HEK293T (cell line): ENCODE results near the gene LCN12.

Source experiments
- ARNT ChIP-seq: fragments of 450-650 bp; IDR thresholded peaks from 2 replicates; pipeline ENCODE4 v1.6.1; 2017; ENCODE audit warnings: mild to moderate bottlenecking
- BHLHE40 ChIP-seq: fragments of 450-650 bp; IDR thresholded peaks from 2 replicates; pipeline ENCODE4 v1.6.1; 2016; ENCODE audit warnings: mild to moderate bottlenecking, moderate library complexity, borderline replicate concordance
- CTBP1 ChIP-seq: fragments of 450-650 bp; IDR thresholded peaks from 2 replicates; pipeline ENCODE4 v1.6.1; 2016; ENCODE audit warnings: borderline replicate concordance
- FOXA1 ChIP-seq: fragments of 450-650 bp; IDR thresholded peaks from 2 replicates; pipeline ENCODE4 v1.6.1; 2016; ENCODE audit warnings: mild to moderate bottlenecking
- FOXK2 ChIP-seq: fragments of 450-650 bp; IDR thresholded peaks from 2 replicates; pipeline ENCODE4 v1.6.1; 2016; ENCODE audit warnings: mild to moderate bottlenecking
- FOXM1 ChIP-seq: fragments of 450-650 bp; IDR thresholded peaks from 2 replicates; pipeline ENCODE4 v1.6.1; 2017; ENCODE audit warnings: mild to moderate bottlenecking, borderline replicate concordance
- LEF1 ChIP-seq: fragments of 450-650 bp; IDR thresholded peaks from 2 replicates; pipeline ENCODE4 v1.6.1; 2017; ENCODE audit warnings: mild to moderate bottlenecking, borderline replicate concordance
- SP1 ChIP-seq: fragments of 450-650 bp; IDR thresholded peaks from 2 replicates; pipeline ENCODE4 v1.6.1; 2017
- SUZ12 ChIP-seq: fragments of 450-650 bp; IDR thresholded peaks from 2 replicates; pipeline ENCODE4 v1.6.1; 2016; ENCODE audit warnings: mild to moderate bottlenecking
- ZNF384 ChIP-seq: fragments of 450-650 bp; IDR thresholded peaks from 2 replicates; pipeline ENCODE4 v1.6.1; 2016

DNA sequence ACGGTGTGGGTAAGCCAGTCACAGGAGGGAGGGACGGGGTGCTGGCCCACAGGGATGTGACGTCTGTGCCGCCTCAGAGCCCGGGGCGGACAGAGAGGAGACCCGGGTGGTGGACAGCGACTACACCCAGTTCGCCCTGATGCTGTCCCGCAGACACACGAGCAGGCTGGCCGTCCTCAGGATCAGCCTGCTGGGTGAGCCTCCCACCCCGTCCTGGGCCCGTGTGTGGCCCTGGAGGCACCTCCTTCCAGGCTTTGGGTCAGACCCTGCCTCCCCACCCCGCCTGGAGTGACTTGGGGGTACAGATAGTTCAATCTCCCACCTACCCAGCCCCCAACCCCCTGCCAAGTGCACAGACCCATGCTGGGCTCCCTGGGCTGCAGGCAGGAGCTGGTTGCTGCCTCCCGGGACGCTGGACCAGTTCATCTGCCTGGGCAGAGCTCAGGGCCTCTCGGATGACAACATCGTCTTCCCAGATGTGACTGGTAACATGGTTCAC, 1.7 kb downstream of the LCN12 start:
- TF ChIP-seq ARNT (no peak), FOXA1 (no peak), SP1 (no peak), SUZ12 (no peak), FOXK2 (no peak), LEF1 (no peak), CTBP1 (no peak), FOXM1 (no peak), ZNF384 (no peak), BHLHE40 (no peak)
